ENCODE data around the gene EEF1A2.

GRCh38 chr20:63533871-63534393 is 35.0 kb upstream of the EEF1A2 start:
- TF ChIP-seq, protein P1, sequence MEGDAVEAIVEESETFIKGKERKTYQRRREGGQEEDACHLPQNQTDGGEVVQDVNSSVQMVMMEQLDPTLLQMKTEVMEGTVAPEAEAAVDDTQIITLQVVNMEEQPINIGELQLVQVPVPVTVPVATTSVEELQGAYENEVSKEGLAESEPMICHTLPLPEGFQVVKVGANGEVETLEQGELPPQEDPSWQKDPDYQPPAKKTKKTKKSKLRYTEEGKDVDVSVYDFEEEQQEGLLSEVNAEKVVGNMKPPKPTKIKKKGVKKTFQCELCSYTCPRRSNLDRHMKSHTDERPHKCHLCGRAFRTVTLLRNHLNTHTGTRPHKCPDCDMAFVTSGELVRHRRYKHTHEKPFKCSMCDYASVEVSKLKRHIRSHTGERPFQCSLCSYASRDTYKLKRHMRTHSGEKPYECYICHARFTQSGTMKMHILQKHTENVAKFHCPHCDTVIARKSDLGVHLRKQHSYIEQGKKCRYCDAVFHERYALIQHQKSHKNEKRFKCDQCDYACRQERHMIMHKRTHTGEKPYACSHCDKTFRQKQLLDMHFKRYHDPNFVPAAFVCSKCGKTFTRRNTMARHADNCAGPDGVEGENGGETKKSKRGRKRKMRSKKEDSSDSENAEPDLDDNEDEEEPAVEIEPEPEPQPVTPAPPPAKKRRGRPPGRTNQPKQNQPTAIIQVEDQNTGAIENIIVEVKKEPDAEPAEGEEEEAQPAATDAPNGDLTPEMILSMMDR (conservative IDR thresholded peaks at IDR 0.05; ENCODE audit: low read depth in 2 of 2): no peak
- no peak for TF ChIP-seq ZNF462 (CRISPR knock-in tag; IDR thresholded peaks at IDR 0.05)

All from GM23338 (cell line).